SK-N-MC (cell line): ENCODE measurements around the gene RELL2.
"Not testable (repeated sequence)": the region's sequence is repeated elsewhere in the genome, so short reads cannot be mapped to it uniquely, and the experiment has no call there.

Source experiments
- DNase-seq: peaks from one replicate; pipeline ENCODE4 v3.0.0-alpha.2; 2011; ENCODE audit warnings: low read depth, low spot score
- H3K27ac ChIP-seq: fragments of 200-600 bp; sonication (generic); 2 replicates; pipeline ENCODE4 v1.5.1; 2016; ENCODE audit warnings: mixed run types
- H3K36me3 ChIP-seq: fragments of 200-600 bp; sonication (generic); 2 replicates; pipeline ENCODE4 v1.6.1; 2017; ENCODE audit warnings: antibody characterized with exemption, low read length, mixed read lengths; ENCODE audit not compliant: insufficient read depth
- H3K4me3 ChIP-seq: fragments of 200-600 bp; sonication (generic); 2 replicates; pipeline ENCODE4 v1.5.1; 2016
- H3K9ac ChIP-seq: fragments of 200-600 bp; sonication (generic); 2 replicates; pipeline ENCODE4 v1.8.0; 2017; ENCODE audit warnings: mixed run types, mixed read lengths; ENCODE audit not compliant: insufficient read length
- H3K9me3 ChIP-seq: fragments of 200-600 bp; sonication (generic); 2 replicates; pipeline ENCODE4 v1.6.1; 2017; ENCODE audit warnings: low read depth, mild to moderate bottlenecking, antibody characterized with exemption, low read length, moderate library complexity, mixed read lengths
- EZH2 ChIP-seq: fragments of 200-600 bp; sonication (generic); IDR thresholded peaks from one replicate; pipeline ENCODE4 v1.6.1; 2017; ENCODE audit warnings: antibody characterized with exemption
- FOXP2 ChIP-seq: optimal IDR thresholded peaks from 2 replicates; pipeline ENCODE3; 2011; ENCODE audit warnings: mild to moderate bottlenecking, moderate library complexity; ENCODE audit not compliant: insufficient read depth; ENCODE audit errors: extremely low read length, control extremely low read depth
- POLR2AphosphoS5 ChIP-seq: IDR thresholded peaks from 2 replicates; pipeline ENCODE4 v1.6.1; 2012; ENCODE audit warnings: mild to moderate bottlenecking, low read depth, low read length, borderline replicate concordance

RELL2 gene

DNA sequence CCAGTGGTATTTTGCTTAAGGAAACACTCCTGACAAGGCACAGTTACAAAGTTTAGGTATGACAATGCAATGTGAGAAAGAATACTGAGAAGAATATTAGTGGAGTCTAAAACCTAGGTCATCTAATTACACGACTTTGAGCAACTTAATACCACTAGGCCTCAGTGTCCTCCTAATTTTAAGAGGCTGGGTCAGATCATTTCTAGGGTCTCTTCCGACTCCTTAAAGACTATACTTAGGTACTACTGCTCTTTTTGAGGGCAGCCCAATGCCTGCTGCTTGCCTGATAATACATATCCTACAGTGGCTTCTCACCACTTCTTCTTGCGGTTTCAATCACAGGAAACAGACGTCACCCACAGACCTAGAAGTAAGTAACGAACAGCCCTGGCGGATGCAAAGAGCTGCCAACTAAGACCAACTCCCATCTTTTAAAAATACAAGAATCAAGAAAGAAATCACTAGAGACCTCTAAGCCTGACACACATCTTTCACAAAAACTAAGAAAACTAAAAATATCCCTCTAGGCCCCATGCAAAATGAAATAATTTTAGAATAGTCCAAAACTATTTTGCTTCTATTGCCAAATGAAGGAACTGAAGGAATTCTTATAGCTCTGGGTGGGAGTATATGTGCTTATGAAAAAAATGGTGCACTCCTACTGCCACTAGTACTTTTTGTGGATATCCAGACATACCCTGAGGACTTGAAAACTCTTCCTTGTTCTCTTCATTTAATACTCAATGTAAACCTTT is 31.1 kb upstream of the RELL2 start:
- no peak for TF ChIP-seq EZH2
- no peak for TF ChIP-seq POLR2AphosphoS5
- TF ChIP-seq FOXP2: no peak
- peak; percentile 75 for DNase-seq
- peak overlapping the region; percentile 32 for H3K9ac ChIP-seq
- H3K36me3 ChIP-seq: no peaks in the 10 kb centered on the region
- H3K9me3 ChIP-seq: no peaks in the 10 kb centered on the region
- H3K4me3 ChIP-seq: peak overlapping the region; percentile 52
- peak overlapping the region; percentile 85 for H3K27ac ChIP-seq

DNA sequence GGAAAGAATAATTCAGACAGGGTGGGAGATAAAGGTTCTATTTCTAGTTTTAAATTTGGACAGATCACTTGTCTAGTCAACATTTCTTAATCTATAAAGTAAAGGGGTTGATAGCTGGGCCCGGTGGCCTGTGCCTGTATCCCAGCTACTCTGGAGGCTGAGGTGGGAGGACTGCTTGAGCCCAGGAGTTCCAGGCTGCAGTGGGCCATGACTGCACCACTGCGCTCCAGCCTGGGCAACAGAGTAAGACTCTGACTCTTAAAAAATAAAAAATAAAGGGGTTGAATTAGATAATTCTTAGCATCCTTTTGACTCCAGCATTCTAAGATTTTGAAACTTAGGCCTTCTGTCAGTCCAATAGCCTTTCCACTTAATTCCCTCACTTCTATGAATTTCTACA is 28.8 kb upstream of the RELL2 start:
- H3K9ac ChIP-seq: no peak overlapping the region
- DNase-seq: no peak
- no peaks in the 10 kb centered on the region for H3K9me3 ChIP-seq
- no peak for TF ChIP-seq POLR2AphosphoS5
- no peak for TF ChIP-seq EZH2
- TF ChIP-seq FOXP2: no peak
- no peak overlapping the region for H3K4me3 ChIP-seq
- no peak overlapping the region for H3K27ac ChIP-seq
- H3K36me3 ChIP-seq: peaks cover 5% of the 10 kb centered on the region; the same call in 1 of the 2 replicates

DNA sequence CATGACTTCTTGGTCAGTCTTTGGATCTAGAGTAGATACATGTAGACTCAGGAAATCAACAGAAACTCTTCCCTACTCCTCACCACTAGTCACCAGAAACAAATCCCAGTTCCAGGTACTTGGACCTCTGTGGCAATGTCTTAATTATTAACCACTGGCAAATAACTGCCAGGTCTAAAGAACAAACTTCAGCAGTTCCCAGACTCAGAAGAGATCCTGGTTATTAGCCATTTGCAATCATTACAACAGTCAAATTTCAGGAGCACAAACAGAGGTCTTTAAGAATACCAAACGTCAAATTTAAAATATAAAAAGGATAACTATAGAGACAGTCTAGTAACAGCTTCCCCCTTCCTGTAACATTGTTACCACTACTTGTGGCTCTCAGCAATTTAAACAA is 28.2 kb upstream of the RELL2 start:
- DNase-seq: no peak
- TF ChIP-seq POLR2AphosphoS5 (no peak), FOXP2 (no peak), EZH2 (no peak)
- no peak overlapping the region for H3K9ac ChIP-seq
- peaks cover 5% of the 10 kb centered on the region; the same call in 1 of the 2 replicates for H3K36me3 ChIP-seq
- H3K4me3 ChIP-seq: no peak overlapping the region
- H3K9me3 ChIP-seq: no peaks in the 10 kb centered on the region
- H3K27ac ChIP-seq: no peak overlapping the region

GRCh38 chr5:141609044-141609443 is 27.8 kb upstream of the RELL2 start:
- no peak overlapping the region for H3K4me3 ChIP-seq
- H3K9ac ChIP-seq: no peak overlapping the region
- H3K9me3 ChIP-seq: no peaks in the 10 kb centered on the region
- no peak overlapping the region for H3K27ac ChIP-seq
- no peak for TF ChIP-seq POLR2AphosphoS5
- TF ChIP-seq EZH2: no peak
- TF ChIP-seq FOXP2: no peak
- no peak for DNase-seq
- peaks cover 5% of the 10 kb centered on the region; the same call in 1 of the 2 replicates for H3K36me3 ChIP-seq

GRCh38 chr5:141609921-141610320 is 26.9 kb upstream of the RELL2 start:
- H3K27ac ChIP-seq, H3K9ac ChIP-seq, H3K36me3 ChIP-seq, DNase-seq, H3K9me3 ChIP-seq, H3K4me3 ChIP-seq: not testable (repeated sequence)

- no peak overlapping the region for H3K9ac ChIP-seq
- no peak for TF ChIP-seq EZH2
- TF ChIP-seq FOXP2: no peak
- no peak for TF ChIP-seq POLR2AphosphoS5
- H3K36me3 ChIP-seq: peaks cover 8% of the 10 kb centered on the region; the same call in 1 of the 2 replicates
- H3K9me3 ChIP-seq: no peaks in the 10 kb centered on the region
- no peak overlapping the region for H3K27ac ChIP-seq
- no peak overlapping the region for H3K4me3 ChIP-seq
- no peak for DNase-seq
Observed at GRCh38 chr5:141611289-141611688, 25.5 kb upstream of the RELL2 start.

GRCh38 chr5:141613344-141613743 is 23.5 kb upstream of the RELL2 start:
- Histone ChIP-seq H3K4me3 (no peak overlapping the region), H3K36me3 (peaks cover 10% of the 10 kb centered on the region; the same call in 1 of the 2 replicates), H3K27ac (no peak overlapping the region), H3K9me3 (no peaks in the 10 kb centered on the region), H3K9ac (no peak overlapping the region)
- no peak for DNase-seq
- TF ChIP-seq POLR2AphosphoS5: no peak
- TF ChIP-seq EZH2: no peak
- TF ChIP-seq FOXP2: no peak

DNA sequence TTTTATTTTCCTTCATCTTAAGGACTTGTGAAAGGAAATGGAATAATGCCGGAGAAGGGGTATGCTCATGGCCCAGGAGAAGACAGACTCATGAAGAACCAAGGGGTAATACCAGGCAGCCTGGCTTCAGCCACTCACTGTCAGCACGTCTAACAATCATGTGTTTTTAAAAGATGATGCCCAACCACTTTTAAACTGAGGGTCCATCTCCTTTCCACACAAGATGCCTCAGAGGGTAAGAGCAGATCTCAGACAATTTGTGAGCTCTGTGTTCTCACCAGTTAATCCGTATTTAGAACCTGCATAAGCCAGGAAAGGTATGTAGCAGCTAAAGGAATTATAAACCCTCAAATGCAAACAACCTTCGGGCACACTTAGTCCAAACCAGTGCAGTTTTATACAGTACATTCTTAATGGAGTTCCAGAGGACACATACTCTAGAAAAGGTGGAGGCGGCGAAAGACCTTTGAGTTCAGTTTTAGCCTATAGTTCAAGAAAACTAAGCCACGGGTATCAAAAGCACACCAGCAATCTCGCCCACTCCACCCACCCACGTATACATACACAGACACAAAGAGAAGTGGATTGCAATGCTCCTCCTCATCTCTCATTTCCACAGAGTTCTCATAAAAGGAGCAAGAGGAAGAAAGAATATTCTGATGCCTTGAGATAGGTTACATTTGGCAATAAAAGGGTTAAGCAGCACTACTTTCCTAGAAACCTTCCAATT is 20.6 kb upstream of the RELL2 start:
- H3K36me3 ChIP-seq: peaks cover 27% of the 10 kb centered on the region; the same call in 1 of the 2 replicates
- H3K9ac ChIP-seq: no peak overlapping the region
- no peak overlapping the region for H3K4me3 ChIP-seq
- TF ChIP-seq POLR2AphosphoS5 (no peak), FOXP2 (no peak), EZH2 (no peak)
- H3K27ac ChIP-seq: no peak overlapping the region
- DNase-seq: no peak
- H3K9me3 ChIP-seq: no peaks in the 10 kb centered on the region

DNA sequence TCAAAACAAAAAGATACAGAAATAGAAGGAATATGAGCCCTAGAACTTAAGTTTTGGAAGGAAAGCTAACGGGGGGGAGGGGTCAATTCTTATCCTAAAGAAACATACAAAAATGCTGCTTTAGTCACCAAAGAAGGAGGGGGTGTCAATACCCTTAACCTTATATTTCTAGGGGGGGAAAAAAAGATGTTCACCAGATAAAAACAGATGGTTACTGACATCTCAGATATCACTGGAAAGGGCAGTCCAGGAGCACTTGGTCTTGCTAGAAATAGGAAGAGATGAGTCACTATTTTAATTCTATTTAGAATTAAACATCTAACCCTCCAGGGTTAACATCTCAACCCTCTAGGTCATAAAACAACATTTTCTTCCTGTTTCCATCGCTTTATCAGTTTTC is 19.7 kb upstream of the RELL2 start:
- no peak for DNase-seq
- peaks cover 30% of the 10 kb centered on the region for H3K36me3 ChIP-seq
- H3K27ac ChIP-seq: no peak overlapping the region
- no peak for TF ChIP-seq POLR2AphosphoS5
- no peak for TF ChIP-seq FOXP2
- no peak for TF ChIP-seq EZH2
- H3K9ac ChIP-seq: peak overlapping the region; percentile 91
- no peaks in the 10 kb centered on the region for H3K9me3 ChIP-seq
- H3K4me3 ChIP-seq: peak overlapping the region; percentile 93
